Measurements from ENCODE around the gene MAGEB1.

Gene MAGEB1

DNA sequence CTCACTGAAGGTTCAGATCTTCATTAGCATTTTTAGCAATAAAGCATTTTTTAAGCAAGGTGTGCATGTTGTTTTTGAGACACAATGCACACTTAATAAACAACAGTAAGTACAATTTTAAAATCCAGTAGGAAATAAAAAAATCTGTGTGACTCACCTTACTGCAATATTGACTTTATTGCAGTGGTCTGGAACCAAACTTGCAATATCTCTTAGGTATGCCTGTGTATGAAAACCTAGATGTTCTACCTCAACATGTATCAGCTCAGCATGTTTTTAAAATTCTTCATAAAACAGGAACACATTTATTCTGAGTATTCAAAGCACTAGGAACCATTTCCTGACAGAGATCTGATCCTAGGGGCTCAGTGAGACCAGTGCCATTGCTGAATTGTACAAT lies 35.6 kb downstream of the MAGEB1 start:
- DNase-seq (ENCODE audit: low read depth, low spot score): no peak
- H3K4me3 ChIP-seq (ENCODE audit: low read length): no peak overlapping the region

DNA sequence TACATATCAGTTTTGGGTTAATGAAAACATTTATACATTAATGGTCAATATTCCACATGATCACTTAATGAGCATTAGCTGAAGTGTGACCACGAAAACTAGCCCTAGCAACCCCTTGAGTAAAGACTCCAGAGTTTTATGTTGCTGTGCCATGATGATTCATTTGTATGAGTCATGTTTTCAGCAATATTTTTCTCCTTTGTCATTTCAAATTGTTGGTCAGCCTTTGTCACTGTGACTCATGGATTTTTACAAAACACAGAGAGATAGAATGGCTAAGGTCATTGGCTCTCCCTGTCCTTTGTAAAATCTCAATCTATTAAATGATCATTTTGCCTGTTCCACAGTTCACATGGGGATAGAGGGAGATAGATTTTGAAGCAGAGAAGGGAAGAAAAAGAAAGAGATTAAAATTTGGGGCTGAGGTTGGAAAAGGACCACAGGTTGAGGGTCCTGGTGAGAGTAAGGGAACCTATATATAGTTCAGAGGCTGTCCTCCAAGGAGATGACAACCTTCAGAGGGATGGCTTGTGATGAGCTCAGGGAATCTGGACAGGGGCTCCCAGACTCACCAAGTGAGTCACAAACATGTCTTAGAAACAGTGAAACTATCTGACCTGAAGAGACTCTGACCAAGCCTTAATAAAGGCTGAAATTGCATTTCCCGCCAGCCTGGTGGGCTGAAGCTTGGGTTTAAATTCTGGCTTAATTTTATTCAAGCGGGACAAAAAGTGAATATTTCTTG lies 36.7 kb downstream of the MAGEB1 start:
- no peak for DNase-seq (ENCODE audit: low read depth, low spot score)
- H3K4me3 ChIP-seq (ENCODE audit: low read length): no peak overlapping the region

DNA sequence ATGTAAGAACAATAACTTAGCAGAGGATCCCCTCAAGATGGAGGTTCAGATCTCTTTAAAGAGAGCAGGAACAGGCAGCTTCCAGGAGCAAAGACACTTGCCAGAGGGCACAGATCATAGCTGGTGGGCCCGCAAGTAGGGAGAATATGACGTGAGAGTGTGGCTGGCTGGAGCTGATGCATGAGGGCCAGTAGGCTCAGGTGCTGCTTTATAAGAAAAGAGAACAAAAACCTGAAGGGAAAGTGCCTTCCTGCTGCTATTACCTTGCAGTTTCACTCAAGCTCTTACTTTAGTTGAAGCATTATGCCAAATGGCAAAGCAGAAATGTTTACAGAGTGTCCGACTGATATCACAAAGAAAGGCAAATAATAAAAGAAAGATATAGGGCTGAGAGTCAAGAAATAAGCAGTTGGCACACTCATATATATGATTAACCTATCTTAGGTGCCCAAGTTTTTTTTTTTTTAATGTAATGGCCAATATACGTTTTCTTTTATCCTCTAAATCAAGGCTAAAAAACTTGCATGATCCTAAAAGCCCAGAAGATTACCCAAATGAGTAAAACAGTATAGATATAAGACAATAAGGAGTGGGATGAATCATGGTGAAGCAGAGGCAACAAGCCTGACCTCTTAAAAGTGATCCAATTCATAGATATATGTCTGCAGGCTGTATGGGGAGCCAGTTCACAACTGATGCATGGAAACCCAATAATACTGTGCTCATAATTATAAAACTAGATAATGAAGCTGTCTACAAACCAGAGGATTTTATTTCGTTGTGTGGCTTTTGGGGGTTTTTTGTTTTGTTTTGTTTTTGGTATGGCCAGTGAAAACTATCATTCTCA lies 49.7 kb downstream of the MAGEB1 start:
- no peak overlapping the region for H3K4me3 ChIP-seq (ENCODE audit: low read length)
- DNase-seq (ENCODE audit: low read depth, low spot score): no peak

DNA sequence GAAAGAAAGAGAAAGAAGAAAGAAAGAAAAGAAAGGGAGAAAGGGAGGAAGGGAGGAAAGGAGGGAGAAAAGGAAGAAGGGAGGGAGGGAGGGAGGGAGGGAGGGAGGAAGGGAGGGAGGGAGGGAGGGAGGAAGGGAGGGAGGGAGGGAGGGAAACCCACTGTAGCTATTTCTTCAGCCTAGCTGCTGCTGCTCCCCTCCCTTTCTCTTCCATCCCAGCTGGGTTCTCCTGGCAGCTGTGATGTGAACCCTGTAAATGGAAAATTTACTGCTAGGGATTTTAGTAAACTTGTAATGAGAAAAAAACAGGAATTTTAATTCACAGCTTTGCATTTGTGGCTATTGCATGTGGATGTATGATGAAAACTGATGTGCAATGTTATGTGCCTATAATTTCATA lies 54.3 kb downstream of the MAGEB1 start:
- no peak overlapping the region for H3K4me3 ChIP-seq (ENCODE audit: low read length)
- DNase-seq (ENCODE audit: low read depth, low spot score): no peak
